Type B pancreatic cell (in vitro differentiated cells): ENCODE measurements around the gene SYNJ2. TPM values are rescaled to one million over a fixed set of nuclear protein-coding genes. Genes with fewer than 3 reads are reported as not detected.

Experiments
- DNase-seq: peaks from one replicate; pipeline ENCODE4 v3.0.0; 2021; ENCODE audit warnings: mixed read lengths; ENCODE audit not compliant: unreplicated experiment; ENCODE audit errors: extremely low spot score
- H3K27ac Mint-ChIP-seq: 2 replicates; pipeline ENCODE4 v1.8.0; 2021; ENCODE audit warnings: mild to moderate bottlenecking, mixed read lengths
- H3K27me3 Mint-ChIP-seq: 2 replicates; pipeline ENCODE4 v1.8.0; 2021; ENCODE audit warnings: mixed read lengths
- H3K36me3 Mint-ChIP-seq: 2 replicates; pipeline ENCODE4 v1.8.0; 2021; ENCODE audit warnings: mixed read lengths
- H3K4me1 Mint-ChIP-seq: one replicate; pipeline ENCODE4 v1.8.0; 2021; ENCODE audit warnings: mixed read lengths; ENCODE audit not compliant: unreplicated experiment
- H3K4me3 Mint-ChIP-seq: 2 replicates; pipeline ENCODE4 v1.8.0; 2021; ENCODE audit warnings: mild to moderate bottlenecking, mixed read lengths
- H3K9me3 Mint-ChIP-seq: 2 replicates; pipeline ENCODE4 v1.8.0; 2021; ENCODE audit warnings: mixed read lengths
- total RNA-seq: library from RNA; stranded (reverse); gene quantifications from 2 replicates; pipeline ENCODE4 v1.2.1, GENCODE V29; 2021; ENCODE audit warnings: low replicate concordance
- TF ChIP-seq, protein P1 (sequence below): fragments of 200-600 bp; sonication (generic); conservative IDR thresholded peaks from 2 replicates; pipeline ENCODE4 v1.5.0; 2021; ENCODE audit warnings: antibody characterized with exemption, mild to moderate bottlenecking

The SYNJ2 gene
- total RNA-seq, 1 donor from 2014 or later: 17.0 TPM

- Mint-ChIP-seq H3K36me3 (peaks cover 34% of the 10 kb centered on the region), H3K4me3 (no peak overlapping the region), H3K27ac (no peak overlapping the region), H3K9me3 (no peaks in the 10 kb centered on the region), H3K4me1 (no peaks in the 10 kb centered on the region), H3K27me3 (no peaks in the 10 kb centered on the region)
- TF ChIP-seq, protein P1, sequence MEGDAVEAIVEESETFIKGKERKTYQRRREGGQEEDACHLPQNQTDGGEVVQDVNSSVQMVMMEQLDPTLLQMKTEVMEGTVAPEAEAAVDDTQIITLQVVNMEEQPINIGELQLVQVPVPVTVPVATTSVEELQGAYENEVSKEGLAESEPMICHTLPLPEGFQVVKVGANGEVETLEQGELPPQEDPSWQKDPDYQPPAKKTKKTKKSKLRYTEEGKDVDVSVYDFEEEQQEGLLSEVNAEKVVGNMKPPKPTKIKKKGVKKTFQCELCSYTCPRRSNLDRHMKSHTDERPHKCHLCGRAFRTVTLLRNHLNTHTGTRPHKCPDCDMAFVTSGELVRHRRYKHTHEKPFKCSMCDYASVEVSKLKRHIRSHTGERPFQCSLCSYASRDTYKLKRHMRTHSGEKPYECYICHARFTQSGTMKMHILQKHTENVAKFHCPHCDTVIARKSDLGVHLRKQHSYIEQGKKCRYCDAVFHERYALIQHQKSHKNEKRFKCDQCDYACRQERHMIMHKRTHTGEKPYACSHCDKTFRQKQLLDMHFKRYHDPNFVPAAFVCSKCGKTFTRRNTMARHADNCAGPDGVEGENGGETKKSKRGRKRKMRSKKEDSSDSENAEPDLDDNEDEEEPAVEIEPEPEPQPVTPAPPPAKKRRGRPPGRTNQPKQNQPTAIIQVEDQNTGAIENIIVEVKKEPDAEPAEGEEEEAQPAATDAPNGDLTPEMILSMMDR: no peak
- DNase-seq: no peak
These were observed 142.6 kb downstream of the SYNJ2 start for GRCh38 chr6:158124288-158124687.

GRCh38 chr6:158125271-158125670, 143.6 kb downstream of the SYNJ2 start:
- TF ChIP-seq, protein P1: no peak

GRCh38 chr6:158131926-158132325, 150.3 kb downstream of the SYNJ2 start:
- H3K4me3 Mint-ChIP-seq: no peak overlapping the region
- TF ChIP-seq, protein P1: peak; percentile 72
- H3K4me1 Mint-ChIP-seq: no peaks in the 10 kb centered on the region
- DNase-seq: no peak
- H3K36me3 Mint-ChIP-seq: peaks cover 9% of the 10 kb centered on the region
- no peaks in the 10 kb centered on the region for H3K27me3 Mint-ChIP-seq
- H3K27ac Mint-ChIP-seq: no peak overlapping the region
- H3K9me3 Mint-ChIP-seq: no peaks in the 10 kb centered on the region

More at GRCh38 chr6:158125271-158125670, 143.6 kb downstream of the SYNJ2 start:
- no peaks in the 10 kb centered on the region for H3K4me1 Mint-ChIP-seq
- H3K4me3 Mint-ChIP-seq: no peak overlapping the region
- DNase-seq: no peak
- no peak overlapping the region for H3K27ac Mint-ChIP-seq
- H3K9me3 Mint-ChIP-seq: no peaks in the 10 kb centered on the region
- peaks cover 34% of the 10 kb centered on the region for H3K36me3 Mint-ChIP-seq
- no peaks in the 10 kb centered on the region for H3K27me3 Mint-ChIP-seq

GRCh38 chr6:158142789-158143188, 161.1 kb downstream of the SYNJ2 start:
- TF ChIP-seq, protein P1: no peak
- Mint-ChIP-seq H3K27ac (no peak overlapping the region), H3K4me1 (no peaks in the 10 kb centered on the region), H3K4me3 (no peak overlapping the region), H3K9me3 (no peaks in the 10 kb centered on the region), H3K36me3 (peaks cover 25% of the 10 kb centered on the region), H3K27me3 (no peaks in the 10 kb centered on the region)
- no peak for DNase-seq

DNA sequence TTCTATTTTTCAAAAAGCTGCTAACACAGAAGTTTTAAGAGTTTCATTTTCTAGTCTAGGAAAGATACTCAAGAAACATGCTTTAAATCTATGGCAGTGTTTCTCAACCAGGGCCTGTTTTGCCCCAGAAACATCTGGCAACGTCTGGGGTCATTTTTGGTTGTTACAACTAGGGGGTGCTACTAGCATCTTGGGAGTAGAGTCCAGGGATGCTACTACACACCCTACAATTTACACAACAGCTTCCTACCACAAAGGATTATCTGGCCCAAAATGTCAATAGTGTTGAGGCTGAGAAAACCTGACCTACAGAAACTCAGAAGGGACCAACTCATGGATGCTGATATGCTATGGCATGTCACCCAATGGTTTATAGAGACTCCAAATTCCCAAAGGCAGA, 162.0 kb downstream of the SYNJ2 start:
- H3K9me3 Mint-ChIP-seq: no peaks in the 10 kb centered on the region
- no peak for DNase-seq
- H3K27ac Mint-ChIP-seq: no peak overlapping the region
- H3K27me3 Mint-ChIP-seq: no peaks in the 10 kb centered on the region
- H3K36me3 Mint-ChIP-seq: peaks cover 22% of the 10 kb centered on the region
- TF ChIP-seq, protein P1: peak; percentile 39
- no peaks in the 10 kb centered on the region for H3K4me1 Mint-ChIP-seq
- no peak overlapping the region for H3K4me3 Mint-ChIP-seq

Other genes with a start within 250 kb of the SYNJ2 start
- 23.2 and 31.9 TPM in 2 replicates for gene SNX9, start 158.6 kb upstream of the SYNJ2 start, total RNA-seq
- gene SERAC1, start 186.4 kb downstream of the SYNJ2 start, total RNA-seq: 11.2 and 12.4 TPM in 2 replicates
- 27.3 and 29.9 TPM in 2 replicates for gene GTF2H5, start 186.5 kb downstream of the SYNJ2 start, total RNA-seq